ENCODE data around the gene SLC1A6. TPM values are rescaled to one million over a fixed set of nuclear protein-coding genes. Genes with fewer than 3 reads are reported as not detected.

The SLC1A6 gene
- total RNA-seq, 4 donors from 2014 or later = not detected

DNA sequence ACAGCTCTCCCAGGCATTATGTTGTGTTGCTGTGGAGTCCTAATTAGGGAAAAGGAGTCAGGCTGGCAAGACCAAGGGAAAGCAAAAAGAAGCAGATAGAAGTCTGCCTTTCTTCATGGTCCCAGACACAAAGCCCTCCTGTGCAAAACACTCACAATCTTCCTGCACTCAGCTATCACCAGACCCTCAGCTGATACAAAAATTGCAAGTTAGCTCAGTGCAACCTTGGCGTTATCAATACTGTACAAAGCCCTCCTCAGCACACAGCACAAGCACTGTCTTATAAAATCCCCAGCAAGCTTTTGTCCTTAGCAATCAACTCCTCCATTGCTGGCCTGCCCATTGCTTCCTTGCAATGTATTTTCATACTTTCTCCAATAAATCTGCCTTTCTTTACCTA, 35.2 kb downstream of the SLC1A6 start:
- Histone ChIP-seq H3K4me1 (no peaks in the 10 kb centered on the region), H3K27ac (no peak overlapping the region), H3K27me3 (no peaks in the 10 kb centered on the region), H3K4me3 (no peak overlapping the region), H3K9me3 (no peaks in the 10 kb centered on the region), H3K36me3 (no peaks in the 10 kb centered on the region)
- intact Hi-C loops (cut with DNase I; ENCODE audit: low total_unique reads) = no loop called here
- in situ Hi-C loops (cut with MboI; ENCODE audit: low sequenced_read_pairs in 4 of 4) = no loop called here
- no peak for ATAC-seq
- no peak for DNase-seq
- TF ChIP-seq POLR2A (IDR thresholded peaks at IDR 0.05) (no peak), CTCF (IDR thresholded peaks at IDR 0.05 in 4 of 5, conservative IDR thresholded peaks at IDR 0.05 in 1 of 5) (no peak)

DNA sequence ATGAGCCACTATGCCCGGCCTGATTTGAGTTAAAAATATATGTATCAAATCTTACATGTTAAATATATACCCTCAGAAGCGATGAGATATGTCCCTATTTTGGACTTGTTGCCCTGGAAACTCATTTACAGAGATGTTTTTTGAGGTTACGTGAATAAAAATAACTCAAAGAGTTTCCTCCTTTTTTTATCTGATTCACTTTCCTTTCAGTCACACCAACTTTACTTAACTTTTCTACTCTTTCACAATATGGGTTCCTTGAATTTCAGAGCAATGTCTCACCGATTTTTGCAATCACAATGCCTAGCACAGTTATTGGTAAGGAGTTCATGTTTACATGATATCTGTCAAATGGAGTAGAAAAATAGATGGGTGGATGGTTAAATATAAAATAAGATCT, 36.1 kb downstream of the SLC1A6 start:
- H3K27ac ChIP-seq = no peak overlapping the region
- H3K27me3 ChIP-seq = no peaks in the 10 kb centered on the region
- in situ Hi-C loops (cut with MboI; ENCODE audit: low sequenced_read_pairs in 4 of 4) = no loop called here
- intact Hi-C loops (cut with DNase I; ENCODE audit: low total_unique reads) = no loop called here
- ATAC-seq (no peak), DNase-seq (no peak)
- H3K9me3 ChIP-seq = no peaks in the 10 kb centered on the region
- H3K4me3 ChIP-seq = no peak overlapping the region
- TF ChIP-seq CTCF (IDR thresholded peaks at IDR 0.05 in 4 of 5, conservative IDR thresholded peaks at IDR 0.05 in 1 of 5) = no peak
- no peak for TF ChIP-seq POLR2A (IDR thresholded peaks at IDR 0.05)
- no peaks in the 10 kb centered on the region for H3K36me3 ChIP-seq
- H3K4me1 ChIP-seq = no peaks in the 10 kb centered on the region

- ATAC-seq = no peak
- no peak for DNase-seq
- no peak within 1 kb of the TSS for H3K27ac ChIP-seq
- no peaks in the 10 kb centered on the region for H3K9me3 ChIP-seq
- no peaks in the 10 kb centered on the region for H3K27me3 ChIP-seq
- H3K4me1 ChIP-seq = no peaks in the 10 kb centered on the region
- intact Hi-C loops (cut with DNase I; ENCODE audit: low total_unique reads) (no loop called here), in situ Hi-C loops (cut with MboI; ENCODE audit: low sequenced_read_pairs in 4 of 4) (no loop called here)
- no peaks in the 10 kb centered on the region for H3K36me3 ChIP-seq
- no peak for TF ChIP-seq CTCF (IDR thresholded peaks at IDR 0.05 in 4 of 5, conservative IDR thresholded peaks at IDR 0.05 in 1 of 5)
- TF ChIP-seq POLR2A (IDR thresholded peaks at IDR 0.05) = no peak
- H3K4me3 ChIP-seq = no peak within 1 kb of the TSS
Observed at GRCh38 chr19:14941189-14941588, 38.5 kb downstream of the SLC1A6 start, which contains the start of gene OR7C2. Gene OR7C2, plus strand, starts transcription at chr19:14941489. Its CDS starts 0 bp downstream, at chr19:14941489.

- in situ Hi-C loops (cut with MboI; ENCODE audit: low sequenced_read_pairs in 4 of 4) = no loop called here
- intact Hi-C loops (cut with DNase I; ENCODE audit: low total_unique reads) = no loop called here
Observed at GRCh38 chr19:14940266-14940665, 39.4 kb downstream of the SLC1A6 start.

More at GRCh38 chr19:14940266-14940665, 39.4 kb downstream of the SLC1A6 start:
- Histone ChIP-seq H3K36me3 (no peaks in the 10 kb centered on the region), H3K27me3 (no peaks in the 10 kb centered on the region), H3K4me3 (no peak overlapping the region), H3K27ac (no peak overlapping the region), H3K4me1 (no peaks in the 10 kb centered on the region), H3K9me3 (no peaks in the 10 kb centered on the region)
- DNase-seq (no peak), ATAC-seq (no peak)
- TF ChIP-seq POLR2A (IDR thresholded peaks at IDR 0.05) (no peak), CTCF (IDR thresholded peaks at IDR 0.05 in 4 of 5, conservative IDR thresholded peaks at IDR 0.05 in 1 of 5) (no peak)
